Neural progenitor cell (in vitro differentiated cells): ENCODE results near the gene METTL25.

Experiments
- CTCF ChIP-seq: fragments of 200-600 bp; sonication (generic); IDR thresholded peaks from 2 replicates; pipeline ENCODE4 v1.5.1; 2017; ENCODE audit warnings: antibody characterized with exemption, mild to moderate bottlenecking
- EZH2 ChIP-seq: fragments of 200-600 bp; sonication (generic); IDR thresholded peaks from 2 replicates; pipeline ENCODE4 v1.6.1; 2017; ENCODE audit warnings: antibody characterized with exemption, mild to moderate bottlenecking, moderate library complexity

- TF ChIP-seq CTCF (no peak), EZH2 (no peak)
These were observed 123.6 kb downstream of the METTL25 start for GRCh38 chr12:82481954-82482353.
